Liver (tissue), 9 donors: ENCODE results near the gene TRPM1. TPM values are rescaled to one million over a fixed set of nuclear protein-coding genes. Genes with fewer than 3 reads are reported as not detected.

Experiments
- DNase-seq: peaks from one replicate; pipeline ENCODE4 v3.0.0-alpha.2; 2017; ENCODE audit warnings: low spot score
- H3K27ac ChIP-seq, 2 donors: one replicate each; pipeline ENCODE4 v1.7.0; 2013; ENCODE audit warnings: inconsistent platforms in 2 of 2, low read length in 2 of 2, control low read depth in 1 of 2, low read depth in 1 of 2, mild to moderate bottlenecking in 1 of 2
- H3K27me3 ChIP-seq, 4 donors: one replicate each; pipeline versions ENCODE4 v1.6.1 to v1.7.0; 2013; ENCODE audit warnings: low read length in 3 of 4, inconsistent platforms in 1 of 4, mild to moderate bottlenecking in 1 of 4, moderate library complexity in 1 of 4; ENCODE audit not compliant: control insufficient read depth in 4 of 4, insufficient read depth in 4 of 4
- H3K36me3 ChIP-seq, 4 donors: one replicate each; pipeline versions ENCODE4 v1.6.1 to v1.7.0; 2013; ENCODE audit warnings: low read length in 3 of 4, mild to moderate bottlenecking in 3 of 4, low read depth in 1 of 4, moderate library complexity in 1 of 4; ENCODE audit not compliant: control insufficient read depth in 4 of 4, insufficient read depth in 3 of 4
- H3K4me1 ChIP-seq, 4 donors: one replicate each; pipeline versions ENCODE4 v1.6.1 to v1.7.0; 2013; ENCODE audit warnings: low read length in 3 of 4, mild to moderate bottlenecking in 3 of 4, moderate library complexity in 1 of 4; ENCODE audit not compliant: control insufficient read depth in 4 of 4, insufficient read depth in 4 of 4
- H3K4me3 ChIP-seq, 3 donors: one replicate each; pipeline versions ENCODE4 v1.6.1 to v1.7.0; 2013; ENCODE audit warnings: low read length in 3 of 3, control low read depth in 1 of 3, low read depth in 1 of 3, mild to moderate bottlenecking in 1 of 3
- H3K9ac ChIP-seq, 2 donors: one replicate each; pipeline ENCODE4 v1.7.0; 2013; ENCODE audit warnings: low read length in 2 of 2, mild to moderate bottlenecking in 2 of 2, moderate library complexity in 2 of 2, control low read depth in 1 of 2, low read depth in 1 of 2
- H3K9me3 ChIP-seq, 4 donors: one replicate each; pipeline versions ENCODE4 v1.6.1 to v1.7.0; 2013; ENCODE audit warnings: low read length in 3 of 4; ENCODE audit not compliant: control insufficient read depth in 4 of 4
- ATF3 ChIP-seq: IDR thresholded peaks from 2 replicates; pipeline ENCODE4 v1.6.1; 2016; ENCODE audit warnings: antibody characterized with exemption
- CTCF ChIP-seq: fragments of 150-350 bp; IDR thresholded peaks from 2 replicates; pipeline ENCODE4 v1.5.1; 2017; ENCODE audit warnings: improper control_type of control experiment, low read depth, low read length; ENCODE audit not compliant: missing input control
- EGR1 ChIP-seq, 2 donors: IDR thresholded peaks; 2 replicates each; pipeline ENCODE4 v1.6.1; 2016 to 2018; ENCODE audit warnings: antibody characterized with exemption in 2 of 2, low read depth in 2 of 2
- FOXA1 ChIP-seq: IDR thresholded peaks from 2 replicates; pipeline ENCODE4 v1.6.1; 2016; ENCODE audit warnings: antibody characterized with exemption
- FOXA2 ChIP-seq: IDR thresholded peaks from 2 replicates; pipeline ENCODE4 v1.6.1; 2016; ENCODE audit warnings: antibody characterized with exemption
- GABPA ChIP-seq, 2 donors: IDR thresholded peaks in 1 of 2; conservative IDR thresholded peaks in 1 of 2; 2 replicates each; pipeline ENCODE4 v1.6.1; 2016; ENCODE audit warnings: antibody characterized with exemption in 2 of 2, mild to moderate bottlenecking in 1 of 2, moderate library complexity in 1 of 2
- HNF4A ChIP-seq, 2 donors: conservative IDR thresholded peaks; 2 replicates each; pipeline ENCODE4 v1.6.1; 2016; ENCODE audit warnings: antibody characterized with exemption in 2 of 2, mild to moderate bottlenecking in 2 of 2
- HNF4G ChIP-seq: IDR thresholded peaks from 2 replicates; pipeline ENCODE4 v1.6.1; 2016; ENCODE audit warnings: antibody characterized with exemption
- JUND ChIP-seq, 2 donors: IDR thresholded peaks; 2 replicates each; pipeline ENCODE4 v1.6.1; 2016; ENCODE audit warnings: antibody characterized with exemption in 2 of 2
- NR2F2 ChIP-seq: IDR thresholded peaks from 2 replicates; pipeline ENCODE4 v1.6.1; 2016; ENCODE audit warnings: antibody characterized with exemption
- RAD21 ChIP-seq, 2 donors: IDR thresholded peaks; 2 replicates each; pipeline ENCODE4 v1.6.1; 2016; ENCODE audit warnings: antibody characterized with exemption in 2 of 2, mild to moderate bottlenecking in 2 of 2
- REST ChIP-seq: IDR thresholded peaks from 2 replicates; pipeline ENCODE4 v1.6.1; 2016; ENCODE audit warnings: antibody characterized with exemption, mild to moderate bottlenecking
- RXRA ChIP-seq, 2 donors: IDR thresholded peaks; 2 replicates each; pipeline ENCODE4 v1.6.1; 2017 to 2018; ENCODE audit warnings: antibody characterized with exemption in 2 of 2, mild to moderate bottlenecking in 1 of 2
- SP1 ChIP-seq: IDR thresholded peaks from 2 replicates; pipeline ENCODE4 v1.6.1; 2018; ENCODE audit warnings: antibody characterized with exemption, mild to moderate bottlenecking
- TAF1 ChIP-seq: conservative IDR thresholded peaks from 2 replicates; pipeline ENCODE4 v1.6.1; 2016; ENCODE audit warnings: antibody characterized with exemption, mild to moderate bottlenecking
- YY1 ChIP-seq: IDR thresholded peaks from 2 replicates; pipeline ENCODE4 v1.6.1; 2016; ENCODE audit warnings: antibody characterized with exemption, mild to moderate bottlenecking
- WGBS: extraction: QIAGEN DNeasy Blood & Tissue Kit; methylation state at CpG from one replicate; pipeline ENCODE4 v1.1.7; 2013; 5-methylcytosine and 5-hydroxymethylcytosine counted together
- polyA plus RNA-seq, 2 donors: library from polyadenylated mRNA; stranded (reverse) in 1 of 2; unstranded in 1 of 2; fragments of 200-250 nt in 1 of 2; fragments of >200 nt in 1 of 2; fragmentation: Nextera tagmentation in 1 of 2; extraction: Ambion mirVana in 1 of 2; gene quantifications; one replicate each; pipeline versions ENCODE4 v1.2.1 to v1.2.3, GENCODE V29; 2013 to 2015
- total RNA-seq, 2 donors: library from RNA; depleted of rRNA; stranded (reverse); fragments of >200 nt; gene quantifications; one replicate each; pipeline ENCODE4 v1.2.3, GENCODE V29; 2014
- TF ChIP-seq, protein P1 (sequence below): IDR thresholded peaks from 2 replicates; pipeline ENCODE4 v1.6.1; 2016; ENCODE audit warnings: antibody characterized with exemption
- TF ChIP-seq, protein P2 (sequence below): IDR thresholded peaks from 2 replicates; pipeline ENCODE4 v1.6.1; 2016; ENCODE audit warnings: antibody characterized with exemption
- donor health status: healthy.
- donor health status: healthy.
- donor health status: healthy.
- donor health status: healthy.
- donor health status: healthy.

Gene TRPM1
- total and polyA plus RNA-seq, 4 donors = not detected

- no peak overlapping the region for H3K4me3 ChIP-seq
- no peak overlapping the region for H3K27ac ChIP-seq
- H3K36me3 ChIP-seq = no peaks in the 10 kb centered on the region
- H3K9me3 ChIP-seq = no peaks in the 10 kb centered on the region
- no peak for DNase-seq
- TF ChIP-seq REST (no peak), SP1 (no peak), HNF4G (no peak), HNF4A (conservative IDR thresholded peaks at IDR 0.05) (peak in 1 of 2 donors; percentile 14)
- TF ChIP-seq, protein P1, sequence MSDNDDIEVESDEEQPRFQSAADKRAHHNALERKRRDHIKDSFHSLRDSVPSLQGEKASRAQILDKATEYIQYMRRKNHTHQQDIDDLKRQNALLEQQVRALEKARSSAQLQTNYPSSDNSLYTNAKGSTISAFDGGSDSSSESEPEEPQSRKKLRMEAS = no peak
- peaks cover 2 to 18% (median 15%) of the 10 kb centered on the region in 4 donors for H3K4me1 ChIP-seq
- no peak overlapping the region for H3K9ac ChIP-seq
- no peaks in the 10 kb centered on the region for H3K27me3 ChIP-seq
- 78% methylated on average over 13 of the region's 13 CpGs for WGBS
These were observed 26.2 kb upstream of the TRPM1 start for GRCh38 chr15:31127596-31128261.

GRCh38 chr15:31125061-31125460 is 23.5 kb upstream of the TRPM1 start:
- H3K27me3 ChIP-seq = no peaks in the 10 kb centered on the region
- TF ChIP-seq EGR1 (IDR thresholded peaks at IDR 0.05; ENCODE audit: low read depth in 2 of 2) (no peak), JUND (IDR thresholded peaks at IDR 0.05) (no peak), FOXA2 (no peak), RAD21 (IDR thresholded peaks at IDR 0.05) (no peak), RXRA (IDR thresholded peaks at IDR 0.05) (no peak), FOXA1 (no peak), REST (no peak), SP1 (no peak), NR2F2 (no peak), GABPA (IDR thresholded peaks at IDR 0.05 in 1 of 2, conservative IDR thresholded peaks at IDR 0.05 in 1 of 2) (no peak), YY1 (no peak), HNF4G (no peak), HNF4A (conservative IDR thresholded peaks at IDR 0.05) (no peak), ATF3 (no peak), TAF1 (no peak), CTCF (no peak)
- TF ChIP-seq, protein P1 = no peak
- TF ChIP-seq, protein P2, sequence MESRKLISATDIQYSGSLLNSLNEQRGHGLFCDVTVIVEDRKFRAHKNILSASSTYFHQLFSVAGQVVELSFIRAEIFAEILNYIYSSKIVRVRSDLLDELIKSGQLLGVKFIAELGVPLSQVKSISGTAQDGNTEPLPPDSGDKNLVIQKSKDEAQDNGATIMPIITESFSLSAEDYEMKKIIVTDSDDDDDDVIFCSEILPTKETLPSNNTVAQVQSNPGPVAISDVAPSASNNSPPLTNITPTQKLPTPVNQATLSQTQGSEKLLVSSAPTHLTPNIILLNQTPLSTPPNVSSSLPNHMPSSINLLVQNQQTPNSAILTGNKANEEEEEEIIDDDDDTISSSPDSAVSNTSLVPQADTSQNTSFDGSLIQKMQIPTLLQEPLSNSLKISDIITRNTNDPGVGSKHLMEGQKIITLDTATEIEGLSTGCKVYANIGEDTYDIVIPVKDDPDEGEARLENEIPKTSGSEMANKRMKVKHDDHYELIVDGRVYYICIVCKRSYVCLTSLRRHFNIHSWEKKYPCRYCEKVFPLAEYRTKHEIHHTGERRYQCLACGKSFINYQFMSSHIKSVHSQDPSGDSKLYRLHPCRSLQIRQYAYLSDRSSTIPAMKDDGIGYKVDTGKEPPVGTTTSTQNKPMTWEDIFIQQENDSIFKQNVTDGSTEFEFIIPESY = no peak

More at GRCh38 chr15:31125061-31125460, 23.5 kb upstream of the TRPM1 start:
- peaks cover 0 to 2% (median 0%) of the 10 kb centered on the region in 4 donors for H3K9me3 ChIP-seq
- H3K4me3 ChIP-seq = no peak overlapping the region
- 86% methylated on average over 8 of the region's 8 CpGs for WGBS
- peaks cover 2 to 9% (median 8%) of the 10 kb centered on the region in 4 donors for H3K4me1 ChIP-seq
- no peaks in the 10 kb centered on the region for H3K36me3 ChIP-seq
- no peak overlapping the region for H3K9ac ChIP-seq
- no peak overlapping the region for H3K27ac ChIP-seq
- no peak for DNase-seq
